ENCODE data around the gene KANTR.

KANTR gene

DNA sequence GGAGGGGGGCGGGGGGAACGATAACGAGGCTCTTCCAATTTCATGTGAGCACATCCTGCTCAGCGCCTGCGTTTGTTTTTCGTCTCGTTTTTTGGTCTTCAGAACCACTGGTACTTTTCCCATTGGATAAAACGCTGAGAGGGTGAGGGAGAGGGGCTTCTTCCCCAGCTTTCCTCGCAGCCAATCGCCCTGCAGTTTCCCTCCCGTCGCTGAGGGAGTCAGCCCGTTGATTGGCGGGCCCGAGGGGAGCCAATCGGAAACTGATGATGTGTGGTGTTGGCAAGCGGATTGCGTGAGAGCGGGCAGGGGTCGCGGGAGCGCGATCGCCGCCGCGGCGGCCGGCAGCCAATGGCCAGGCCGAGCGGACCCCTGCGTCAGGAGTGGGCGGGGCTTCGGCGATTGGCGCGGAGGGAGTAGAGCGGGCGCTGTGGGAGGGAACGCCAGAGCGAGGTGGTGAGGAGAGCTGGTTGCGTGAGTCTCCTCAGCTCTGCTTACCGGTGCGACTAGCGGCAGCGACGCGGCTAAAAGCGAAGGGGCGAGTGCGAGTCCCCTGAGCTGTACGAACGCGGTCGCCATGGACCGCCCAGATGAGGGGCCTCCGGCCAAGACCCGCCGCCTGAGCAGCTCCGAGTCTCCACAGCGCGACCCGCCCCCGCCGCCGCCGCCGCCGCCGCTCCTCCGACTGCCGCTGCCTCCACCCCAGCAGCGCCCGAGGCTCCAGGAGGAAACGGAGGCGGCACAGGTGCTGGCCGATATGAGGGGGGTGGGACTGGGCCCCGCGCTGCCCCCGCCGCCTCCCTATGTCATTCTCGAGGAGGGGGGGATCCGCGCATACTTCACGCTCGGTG lies 11.8 kb upstream of the KANTR start, which contains the start of gene TSPYL2:
TSS of gene TSPYL2 (plus strand) at position 443 of the 848 bp plus-strand sequence. CDS start at position 575, 132 bp downstream.
- peak; percentile 93 for DNase-seq (ENCODE audit: low spot score)

GRCh38 chrX:53082773-53083616 lies 10.9 kb upstream of the KANTR start:
- no peak for DNase-seq (ENCODE audit: low spot score)

DNA sequence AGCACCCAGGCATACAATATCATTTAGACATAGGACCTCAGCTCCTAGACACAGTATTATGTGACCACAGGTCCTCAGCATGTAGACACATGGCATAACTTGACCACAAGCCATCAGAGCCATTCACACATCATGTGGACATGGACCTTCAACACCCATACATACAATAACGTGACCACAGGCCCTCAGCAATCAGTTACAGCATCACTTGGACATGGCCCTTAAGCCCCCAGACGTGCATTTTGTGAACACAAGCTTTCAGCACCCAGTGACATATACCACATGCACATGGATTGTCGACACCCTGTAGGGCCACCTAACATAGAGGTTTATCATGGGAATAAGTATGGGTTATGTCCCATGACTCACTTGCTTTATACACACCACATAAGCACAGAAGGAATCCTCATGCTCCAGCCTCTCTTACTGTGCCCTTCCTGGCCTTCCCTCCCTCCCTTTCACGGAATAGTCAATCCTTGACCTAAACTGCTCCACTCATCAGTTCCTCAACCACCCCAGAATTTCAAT lies 9.8 kb upstream of the KANTR start:
- no peak for DNase-seq (ENCODE audit: low spot score)

DNA sequence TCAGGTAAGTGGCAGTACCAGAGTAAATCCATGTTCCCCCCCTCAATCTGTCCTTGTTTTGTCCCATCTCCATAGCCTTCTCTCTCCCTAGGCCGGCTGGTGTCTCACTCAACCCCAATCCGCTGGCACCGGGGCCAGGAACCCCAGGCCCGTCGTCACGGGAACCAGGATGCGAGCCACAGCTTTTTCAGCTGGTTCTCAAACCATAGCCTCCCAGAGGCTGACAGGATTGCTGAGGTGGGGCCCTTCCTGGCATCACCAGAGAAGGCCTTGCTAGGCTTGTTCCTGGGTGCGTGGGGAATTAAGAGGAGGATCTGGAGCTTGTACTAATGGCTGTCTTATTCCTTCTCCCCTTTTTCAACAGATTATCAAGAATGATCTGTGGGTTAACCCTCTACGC lies 9.1 kb upstream of the KANTR start:
- no peak for DNase-seq (ENCODE audit: low spot score)

DNA sequence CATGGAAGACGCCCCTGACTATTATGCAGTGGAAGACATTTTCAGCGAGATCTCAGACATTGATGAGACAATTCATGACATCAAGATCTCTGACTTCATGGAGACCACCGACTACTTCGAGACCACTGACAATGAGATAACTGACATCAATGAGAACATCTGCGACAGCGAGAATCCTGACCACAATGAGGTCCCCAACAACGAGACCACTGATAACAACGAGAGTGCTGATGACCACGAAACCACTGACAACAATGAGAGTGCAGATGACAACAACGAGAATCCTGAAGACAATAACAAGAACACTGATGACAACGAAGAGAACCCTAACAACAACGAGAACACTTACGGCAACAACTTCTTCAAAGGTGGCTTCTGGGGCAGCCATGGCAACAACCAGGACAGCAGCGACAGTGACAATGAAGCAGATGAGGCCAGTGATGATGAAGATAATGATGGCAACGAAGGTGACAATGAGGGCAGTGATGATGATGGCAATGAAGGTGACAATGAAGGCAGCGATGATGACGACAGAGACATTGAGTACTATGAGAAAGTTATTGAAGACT lies 8.2 kb upstream of the KANTR start:
- DNase-seq (ENCODE audit: low spot score), result no peak

GRCh38 chrX:53086464-53086863 lies 7.5 kb upstream of the KANTR start:
- DNase-seq (ENCODE audit: low spot score), result no peak

DNA sequence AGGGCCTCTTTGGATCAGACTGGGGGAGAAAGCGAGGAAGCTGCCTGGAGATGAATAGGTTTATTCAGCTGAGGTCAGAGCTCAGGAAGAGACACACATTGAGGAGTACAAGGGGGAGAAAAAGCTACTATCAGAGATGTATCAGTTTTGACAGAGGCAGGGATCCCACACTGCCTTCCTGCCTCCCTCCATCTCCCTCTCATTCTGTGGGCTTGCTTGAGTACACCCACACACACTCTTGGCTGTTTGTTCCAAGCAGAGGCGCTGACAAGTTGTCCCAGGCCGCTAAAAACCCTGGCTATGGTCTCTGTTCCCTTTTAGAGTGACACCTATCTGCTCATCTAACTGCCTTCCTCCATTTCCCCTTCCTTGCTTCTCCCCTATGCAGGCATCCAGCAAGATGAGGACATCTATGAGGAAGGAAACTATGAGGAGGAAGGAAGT lies 6.5 kb upstream of the KANTR start:
- no peak for DNase-seq (ENCODE audit: low spot score)

DNA sequence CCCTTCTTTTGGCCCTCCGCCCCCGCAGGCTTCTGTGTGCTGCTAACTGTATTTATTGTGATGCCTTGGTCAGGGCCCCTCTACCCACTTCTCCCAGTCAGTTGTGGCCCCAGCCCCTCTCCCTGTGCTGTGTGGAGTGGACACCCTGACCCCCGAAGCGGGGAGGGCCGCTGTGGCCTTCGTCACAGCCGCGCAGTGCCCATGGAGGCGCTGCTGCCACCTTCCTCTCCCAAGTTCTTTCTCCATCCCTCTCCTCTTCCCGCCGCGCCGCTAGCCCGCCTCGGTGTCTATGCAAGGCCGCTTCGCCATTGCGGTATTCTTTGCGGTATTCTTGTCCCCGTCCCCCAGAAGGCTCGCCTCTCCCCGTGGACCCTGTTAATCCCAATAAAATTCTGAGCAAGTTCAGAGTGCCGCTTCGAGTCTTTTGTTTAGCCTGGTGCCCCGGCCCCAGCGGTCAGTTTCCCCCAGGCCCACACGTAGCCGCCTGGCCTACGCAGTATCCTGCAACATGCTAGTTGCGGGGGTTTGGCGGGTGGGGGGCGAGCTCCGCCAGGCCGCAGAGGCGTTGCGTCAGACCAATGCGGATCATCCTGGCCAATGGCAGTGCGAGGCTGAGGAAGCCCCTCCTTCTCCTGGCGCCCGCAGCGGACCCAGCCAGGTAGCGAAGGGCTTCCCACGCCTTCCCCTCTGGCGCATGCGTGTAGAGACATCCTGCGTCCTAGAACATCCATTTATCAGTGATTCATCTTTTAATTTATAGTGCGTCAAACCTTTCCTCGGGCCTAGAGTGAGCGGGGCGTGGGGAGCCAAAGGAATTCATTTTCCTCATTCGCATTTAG lies 5.6 kb upstream of the KANTR start:
- peak; percentile 82 for DNase-seq (ENCODE audit: low spot score)

DNA sequence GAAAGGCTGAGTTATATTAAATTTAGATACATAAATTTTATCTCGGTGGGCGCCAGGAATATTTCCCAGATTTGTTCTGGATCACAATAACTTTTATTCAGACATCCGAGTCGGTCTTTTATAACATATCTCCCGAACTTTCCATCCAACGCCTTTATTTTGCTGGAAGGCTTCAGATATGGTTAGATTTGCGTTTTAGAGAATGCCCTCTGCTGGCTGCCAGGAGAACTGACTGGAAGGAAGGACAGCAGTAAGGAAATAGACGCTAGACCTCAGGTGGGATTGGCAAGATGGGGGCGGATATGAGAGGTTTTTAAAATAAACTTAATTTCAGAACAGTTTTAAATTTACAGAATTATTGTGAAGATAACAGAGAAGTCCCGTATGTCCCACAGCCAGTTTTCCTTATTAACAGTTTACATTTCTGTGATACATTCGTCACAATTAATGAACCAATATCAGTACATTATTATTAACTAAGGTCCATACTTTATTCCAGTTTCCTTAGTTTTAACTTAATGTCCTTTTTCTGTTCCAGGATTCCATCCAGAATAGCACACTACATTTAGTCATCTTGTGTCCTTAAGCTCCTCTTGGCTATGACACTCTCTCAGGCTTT lies 4.6 kb upstream of the KANTR start:
- peak; percentile 37 for DNase-seq (ENCODE audit: low spot score)

DNA sequence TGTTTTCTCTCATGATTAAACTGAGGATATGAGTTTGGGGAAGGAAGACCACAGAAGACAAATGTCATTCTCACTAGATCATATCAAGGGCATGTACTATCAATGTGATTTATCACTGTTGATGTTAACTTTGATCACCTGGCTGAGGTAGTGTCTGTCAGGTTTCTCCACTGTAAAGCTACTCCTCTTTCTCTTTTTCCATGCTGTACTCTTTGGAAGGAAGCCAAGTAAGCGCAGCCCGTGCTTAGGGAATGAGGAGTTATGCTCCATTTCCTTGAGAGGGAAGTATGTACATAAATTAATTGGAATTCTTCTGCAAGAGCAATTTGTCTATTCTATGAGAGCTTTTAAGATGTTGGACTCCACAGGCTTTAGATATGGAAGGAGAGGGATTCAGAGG lies 4.0 kb upstream of the KANTR start:
- DNase-seq (ENCODE audit: low spot score), result no peak

- no peak for DNase-seq (ENCODE audit: low spot score)
These were observed 2.6 kb upstream of the KANTR start for GRCh38 chrX:53091354-53091753.

DNA sequence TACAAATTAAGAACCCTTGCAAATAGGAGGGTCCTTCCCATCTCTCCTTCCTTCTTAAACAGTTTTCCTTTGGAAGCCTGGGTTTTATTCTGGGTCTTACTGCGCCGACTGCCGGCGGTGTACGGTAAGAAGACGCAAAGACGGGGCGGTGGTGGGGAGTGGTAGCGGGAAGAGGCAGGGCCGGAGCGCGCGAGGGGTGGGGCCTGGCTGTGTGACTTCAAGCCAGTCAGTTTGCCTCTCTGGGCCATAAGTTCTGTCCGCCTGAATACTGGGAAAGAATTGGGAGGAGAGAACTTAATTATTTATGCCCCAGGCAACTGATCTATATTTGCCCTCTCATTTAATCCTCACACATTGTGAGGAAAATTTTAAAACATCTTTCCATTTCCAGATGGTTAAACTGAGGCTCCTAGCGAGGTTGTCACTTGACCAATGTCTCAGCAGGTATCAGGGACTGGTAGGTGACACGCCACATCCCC lies 726 bp upstream of the KANTR start:
- DNase-seq (ENCODE audit: low spot score), result peak; percentile 74

DNA sequence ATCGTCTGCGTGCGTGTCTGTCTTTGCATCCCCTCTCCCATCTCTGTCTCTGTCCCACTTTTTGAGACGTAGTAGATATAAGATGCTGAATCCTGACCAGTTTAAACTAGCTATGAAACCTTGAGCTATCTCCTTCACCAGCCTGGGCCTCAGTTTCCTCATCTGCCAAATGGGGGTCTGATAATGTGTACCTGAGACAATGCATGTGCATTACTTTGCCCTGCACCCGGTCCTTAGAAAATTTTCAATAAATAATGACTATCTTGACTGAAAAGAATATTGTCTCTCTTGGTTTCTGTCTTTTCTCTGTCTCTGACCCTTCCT lies 602 bp downstream of the KANTR start:
- DNase-seq (ENCODE audit: low spot score), result no peak

- no peak for DNase-seq (ENCODE audit: low spot score)
These were observed 1.9 kb downstream of the KANTR start for GRCh38 chrX:53095796-53096195.

- DNase-seq (ENCODE audit: low spot score), result no peak
These were observed 21.1 kb downstream of the KANTR start for GRCh38 chrX:53114864-53115549.

DNA sequence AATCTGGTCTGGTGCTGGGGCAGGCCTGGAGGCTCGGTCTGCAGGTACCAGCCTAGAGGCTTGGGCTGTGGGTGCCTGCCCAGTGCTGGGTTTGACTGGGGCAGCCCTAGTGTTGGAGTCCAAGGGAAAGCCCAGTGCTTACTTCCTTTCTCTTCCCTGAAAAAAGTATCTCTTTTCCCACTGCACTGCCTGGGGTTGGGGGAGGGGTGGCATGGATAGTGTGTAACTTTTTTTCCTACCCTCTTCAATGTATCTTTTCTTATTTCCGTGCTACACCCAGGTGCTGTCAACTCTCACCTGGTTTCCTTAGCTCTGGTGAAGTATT lies 21.6 kb downstream of the KANTR start:
- no peak for DNase-seq (ENCODE audit: low spot score)

DNA sequence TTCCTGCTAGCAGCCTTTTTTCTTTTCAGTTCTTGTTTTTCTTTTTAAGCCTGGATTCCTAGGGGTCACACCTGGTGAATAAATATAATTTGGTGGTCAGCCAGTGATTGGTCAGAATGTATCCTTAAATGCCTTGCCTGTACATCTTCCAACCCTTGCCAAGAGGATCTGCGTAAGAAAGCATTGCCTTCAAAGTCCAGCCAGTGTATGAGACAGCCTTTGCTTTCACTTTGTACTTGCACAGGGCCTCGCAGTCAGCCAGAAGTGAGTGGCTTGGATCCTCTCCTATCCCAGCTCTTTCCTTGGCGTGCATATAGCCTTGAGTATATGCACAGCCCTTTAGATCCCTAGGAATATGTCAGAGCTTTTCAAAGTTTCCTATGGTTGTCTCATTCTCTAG lies 22.2 kb downstream of the KANTR start:
- no peak for DNase-seq (ENCODE audit: low spot score)

DNA sequence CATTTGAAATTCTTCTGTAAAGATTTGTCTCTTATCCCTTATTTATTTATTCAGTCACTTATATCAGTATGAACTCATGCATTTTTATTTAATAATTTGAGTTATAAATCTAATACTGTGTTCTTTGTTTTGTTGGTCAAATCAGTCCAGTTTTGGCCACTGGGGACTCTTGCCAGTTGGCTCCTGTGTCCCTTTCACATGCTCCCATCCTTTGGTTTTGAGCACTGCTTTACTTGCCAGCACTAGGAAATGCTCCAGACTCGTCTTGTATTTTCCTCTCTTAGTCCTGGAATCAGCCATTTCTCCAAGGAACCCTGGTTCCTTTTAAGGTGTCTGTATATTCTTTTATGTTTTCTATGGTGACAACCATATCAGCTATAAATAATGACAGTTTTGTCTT lies 28.1 kb downstream of the KANTR start:
- no peak for DNase-seq (ENCODE audit: low spot score)

DNA sequence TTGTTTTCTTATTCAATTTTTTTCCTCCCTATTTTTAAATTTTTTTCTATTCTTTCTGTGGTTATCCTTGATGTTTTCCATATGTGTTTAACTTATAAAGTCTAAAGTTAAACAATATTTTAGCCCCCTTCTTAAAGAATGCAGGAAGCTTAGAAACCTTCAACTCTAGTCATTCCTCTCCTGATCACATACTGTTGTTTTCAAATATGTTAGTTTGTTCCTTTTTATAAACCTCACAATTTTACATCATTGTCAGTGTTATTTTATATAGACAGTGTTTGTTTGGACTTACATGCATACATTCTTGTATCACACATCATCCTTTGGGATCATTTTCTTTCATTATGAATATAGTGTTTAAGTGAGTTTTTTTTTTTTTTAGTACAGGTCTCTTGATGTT lies 31.6 kb downstream of the KANTR start:
- no peak for DNase-seq (ENCODE audit: low spot score)

DNA sequence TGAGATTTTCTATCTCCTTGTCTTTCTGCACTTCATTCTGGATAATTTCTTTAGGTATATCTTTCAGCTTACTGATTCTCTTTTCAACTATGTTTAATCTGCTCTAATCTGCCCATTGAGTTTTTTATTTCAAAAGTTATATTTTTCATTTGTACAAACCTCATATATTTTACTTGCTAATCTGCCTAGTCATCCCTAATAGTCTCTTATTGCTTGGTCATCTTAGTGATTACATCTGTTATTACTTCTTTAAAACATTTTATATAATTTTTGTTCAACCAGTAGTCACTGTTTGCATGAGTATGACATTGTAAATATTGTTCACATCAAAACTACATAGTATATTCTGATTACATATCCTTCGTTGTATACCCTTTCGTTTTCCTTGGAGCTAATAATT lies 32.4 kb downstream of the KANTR start:
- no peak for DNase-seq (ENCODE audit: low spot score)

Data from D341Med (cell line).